ENCODE results near the gene AUNIP.

AUNIP gene

DNA sequence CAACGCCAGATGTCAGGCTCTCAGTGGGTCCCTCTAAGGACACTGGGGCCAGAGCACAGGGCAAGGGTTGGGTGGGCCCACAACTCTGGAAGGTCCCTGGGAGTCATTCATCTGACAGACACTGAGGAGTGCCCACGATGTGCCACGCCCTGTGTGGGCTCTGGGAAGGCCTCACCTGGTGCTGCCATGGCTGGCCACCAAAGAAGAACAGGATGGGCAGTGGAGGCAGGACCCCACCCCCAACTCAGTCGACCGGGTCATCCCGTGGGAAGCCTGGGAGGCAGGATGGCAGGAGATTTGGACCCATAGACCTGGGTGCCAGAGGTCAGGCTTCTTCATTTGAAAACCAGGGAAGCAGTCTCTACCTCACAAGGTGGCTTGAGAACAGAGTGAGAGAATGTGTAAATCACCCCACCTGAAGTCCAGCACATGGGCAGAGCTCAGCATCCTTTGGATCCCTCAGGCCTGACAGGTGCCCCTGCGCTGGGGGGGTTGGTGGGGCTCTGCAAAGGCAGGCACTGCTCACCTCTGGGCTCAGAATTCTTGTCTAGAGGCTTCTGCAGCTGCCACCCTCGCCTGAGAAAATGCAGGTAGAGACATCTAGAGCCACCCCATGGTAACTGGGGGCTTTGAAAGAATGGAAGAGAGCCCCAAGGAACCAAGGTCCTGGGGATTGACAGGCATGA lies 60.4 kb downstream of the AUNIP start:
- peaks cover 14% of the 10 kb centered on the region for H3K4me1 ChIP-seq (ENCODE audit: insufficient read depth, low read length)
- H3K9ac ChIP-seq (ENCODE audit: low read depth, low read length): no peak overlapping the region
- H3K4me3 ChIP-seq (ENCODE audit: low read length): no peak overlapping the region
- H3K36me3 ChIP-seq (ENCODE audit: insufficient read depth, low read length): no peaks in the 10 kb centered on the region
- H3K9me3 ChIP-seq (ENCODE audit: insufficient read depth, low read depth, low read length): no peaks in the 10 kb centered on the region
- WGBS: 88% methylated on average over 8 of the region's 8 CpGs
- no peak overlapping the region for H3K27ac ChIP-seq (ENCODE audit: low read depth, low read length)
- peaks cover 5% of the 10 kb centered on the region; the same call in 1 of the 2 replicates for H3K27me3 ChIP-seq (ENCODE audit: insufficient read depth, low read length)

DNA sequence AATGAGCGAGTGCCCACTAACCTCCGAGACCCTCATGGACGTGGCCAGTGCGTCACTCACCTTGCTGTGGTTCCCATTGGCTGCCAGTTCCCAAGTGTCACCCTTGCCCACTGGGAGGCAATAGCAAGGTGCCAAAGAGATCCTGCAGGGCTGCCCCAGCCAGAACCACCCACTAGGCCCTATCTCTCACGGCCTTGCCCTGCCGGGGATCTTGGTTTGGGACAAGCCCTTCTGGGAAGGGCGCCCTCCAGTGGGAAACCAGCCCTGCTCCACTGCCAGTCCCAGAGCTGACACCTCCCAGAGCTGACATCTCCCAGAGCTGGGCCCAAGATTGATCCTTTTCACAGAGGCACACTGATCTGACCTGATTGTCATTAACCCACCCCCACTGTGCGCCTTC lies 61.3 kb downstream of the AUNIP start:
- WGBS: 77% methylated on average over 8 of the region's 8 CpGs
- Histone ChIP-seq H3K4me1 (ENCODE audit: insufficient read depth, low read length) (peaks cover 14% of the 10 kb centered on the region), H3K36me3 (ENCODE audit: insufficient read depth, low read length) (no peaks in the 10 kb centered on the region), H3K9ac (ENCODE audit: low read depth, low read length) (no peak overlapping the region), H3K9me3 (ENCODE audit: insufficient read depth, low read depth, low read length) (no peaks in the 10 kb centered on the region), H3K27ac (ENCODE audit: low read depth, low read length) (no peak overlapping the region), H3K4me3 (ENCODE audit: low read length) (no peak overlapping the region), H3K27me3 (ENCODE audit: insufficient read depth, low read length) (peaks cover 5% of the 10 kb centered on the region; the same call in 1 of the 2 replicates)

DNA sequence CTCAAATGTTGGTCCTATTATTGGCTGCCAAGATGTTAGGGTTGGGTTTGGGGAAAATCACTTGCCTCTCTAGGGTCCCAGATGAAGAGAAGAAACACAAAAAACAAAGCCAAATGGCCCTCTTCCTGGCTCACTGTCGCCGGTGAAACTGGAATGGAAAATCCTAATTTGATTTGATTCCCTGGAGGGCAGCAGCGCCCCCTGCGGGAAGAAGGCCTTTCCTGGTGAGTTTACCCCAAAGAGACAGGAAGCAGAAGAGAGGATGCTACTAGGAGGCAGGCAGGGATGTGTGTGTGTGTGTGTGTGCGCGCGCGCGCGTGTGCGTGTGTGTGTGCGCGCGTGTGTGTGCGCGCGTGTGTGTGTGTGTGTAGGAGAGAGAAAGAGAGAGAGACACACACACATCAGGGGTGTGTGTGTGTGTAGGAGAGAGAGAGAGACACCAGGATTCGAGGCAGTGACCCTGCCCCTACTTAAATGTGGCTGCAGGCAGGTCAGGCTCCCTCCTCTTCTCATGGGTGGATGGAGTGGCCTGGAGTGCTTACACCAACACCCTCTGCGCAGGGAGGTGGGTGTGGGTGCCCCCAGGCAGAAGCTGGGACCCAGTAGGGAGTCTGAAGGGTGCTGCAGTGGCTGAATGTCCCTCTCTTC lies 62.3 kb downstream of the AUNIP start:
- Histone ChIP-seq H3K9ac (ENCODE audit: low read depth, low read length) (0 out of 2 replicates have a peak overlapping the region, but pooled peaks have one; percentile 3), H3K4me3 (ENCODE audit: low read length) (no peak overlapping the region), H3K4me1 (ENCODE audit: insufficient read depth, low read length) (peaks cover 14% of the 10 kb centered on the region), H3K36me3 (ENCODE audit: insufficient read depth, low read length) (no peaks in the 10 kb centered on the region), H3K9me3 (ENCODE audit: insufficient read depth, low read depth, low read length) (no peaks in the 10 kb centered on the region), H3K27ac (ENCODE audit: low read depth, low read length) (no peak overlapping the region), H3K27me3 (ENCODE audit: insufficient read depth, low read length) (peaks cover 5% of the 10 kb centered on the region; the same call in 1 of the 2 replicates)
- WGBS: 22% methylated on average over 19 of the region's 19 CpGs

DNA sequence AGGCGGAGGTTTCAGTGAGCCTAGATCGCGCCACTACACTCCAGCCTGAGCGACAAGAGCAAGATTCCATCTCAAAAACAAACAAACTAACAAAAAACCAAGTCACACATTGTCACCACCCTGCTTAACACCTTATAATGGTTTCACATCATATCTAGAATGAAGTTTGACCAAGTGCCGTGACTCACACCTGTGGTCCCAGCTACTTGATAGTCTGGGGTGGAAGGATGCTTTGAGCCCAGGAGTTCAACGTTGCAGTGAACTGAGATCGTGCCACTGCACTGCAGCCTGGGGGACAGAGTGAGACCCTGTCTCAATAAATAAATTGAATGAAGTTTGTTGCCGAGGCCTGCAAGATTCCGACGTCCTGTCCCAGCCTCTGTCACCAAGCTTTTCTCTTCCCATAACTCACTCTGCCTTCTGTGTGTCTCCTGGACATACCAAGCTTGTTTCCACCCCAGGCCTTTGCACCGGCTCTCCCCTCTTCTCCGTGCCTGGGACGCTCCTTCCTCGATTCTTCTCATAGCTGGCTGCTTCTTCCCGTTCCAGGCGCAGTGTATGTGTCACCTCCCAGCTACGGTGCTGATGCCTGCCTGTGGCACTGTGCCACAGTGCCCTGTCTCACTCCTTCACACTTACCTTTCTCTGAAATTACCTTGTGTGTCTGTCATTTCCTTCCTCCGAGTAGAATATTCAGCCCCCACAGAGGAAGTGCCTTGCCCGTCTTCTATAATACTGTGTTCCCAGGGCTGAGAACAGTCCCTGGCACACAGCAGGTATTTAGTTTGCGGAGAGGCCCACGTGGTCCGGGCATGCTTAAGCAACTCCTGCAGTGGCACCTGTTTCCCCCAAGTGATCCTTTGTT lies 63.1 kb downstream of the AUNIP start:
- no peak overlapping the region for H3K27ac ChIP-seq (ENCODE audit: low read depth, low read length)
- H3K36me3 ChIP-seq (ENCODE audit: insufficient read depth, low read length): no peaks in the 10 kb centered on the region
- peaks cover 14% of the 10 kb centered on the region for H3K4me1 ChIP-seq (ENCODE audit: insufficient read depth, low read length)
- H3K9ac ChIP-seq (ENCODE audit: low read depth, low read length): 0 out of 2 replicates have a peak overlapping the region, but pooled peaks have one; percentile 3
- H3K9me3 ChIP-seq (ENCODE audit: insufficient read depth, low read depth, low read length): no peaks in the 10 kb centered on the region
- 85% methylated on average over 22 of the region's 22 CpGs for WGBS
- no peak overlapping the region for H3K4me3 ChIP-seq (ENCODE audit: low read length)
- H3K27me3 ChIP-seq (ENCODE audit: insufficient read depth, low read length): peaks cover 5% of the 10 kb centered on the region; the same call in 1 of the 2 replicates

DNA sequence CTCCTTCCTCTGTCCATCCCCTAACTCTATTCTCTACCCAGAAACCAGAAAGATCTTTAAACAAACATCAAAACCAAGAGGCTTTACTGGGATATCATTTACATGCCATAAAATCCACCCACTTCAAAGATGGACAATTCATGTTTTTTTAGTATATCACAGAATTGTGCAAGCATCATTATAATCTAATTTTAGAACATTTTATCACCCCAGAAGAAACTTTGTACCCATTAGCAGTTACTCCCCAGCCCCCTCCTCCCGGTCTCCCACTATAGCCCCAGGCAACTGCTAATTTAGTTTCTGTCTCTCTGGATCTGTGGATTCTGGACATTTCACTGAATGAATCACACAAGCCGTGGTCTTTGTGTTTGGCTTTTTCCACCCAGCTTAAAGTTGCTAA lies 64.0 kb downstream of the AUNIP start:
- no peak overlapping the region for H3K4me3 ChIP-seq (ENCODE audit: low read length)
- no peak overlapping the region for H3K27ac ChIP-seq (ENCODE audit: low read depth, low read length)
- WGBS: 93% methylated on average over 2 of the region's 2 CpGs
- H3K9me3 ChIP-seq (ENCODE audit: insufficient read depth, low read depth, low read length): no peaks in the 10 kb centered on the region
- peaks cover 9% of the 10 kb centered on the region for H3K4me1 ChIP-seq (ENCODE audit: insufficient read depth, low read length)
- H3K36me3 ChIP-seq (ENCODE audit: insufficient read depth, low read length): no peaks in the 10 kb centered on the region
- peaks cover 5% of the 10 kb centered on the region; the same call in 1 of the 2 replicates for H3K27me3 ChIP-seq (ENCODE audit: insufficient read depth, low read length)
- H3K9ac ChIP-seq (ENCODE audit: low read depth, low read length): no peak overlapping the region

DNA sequence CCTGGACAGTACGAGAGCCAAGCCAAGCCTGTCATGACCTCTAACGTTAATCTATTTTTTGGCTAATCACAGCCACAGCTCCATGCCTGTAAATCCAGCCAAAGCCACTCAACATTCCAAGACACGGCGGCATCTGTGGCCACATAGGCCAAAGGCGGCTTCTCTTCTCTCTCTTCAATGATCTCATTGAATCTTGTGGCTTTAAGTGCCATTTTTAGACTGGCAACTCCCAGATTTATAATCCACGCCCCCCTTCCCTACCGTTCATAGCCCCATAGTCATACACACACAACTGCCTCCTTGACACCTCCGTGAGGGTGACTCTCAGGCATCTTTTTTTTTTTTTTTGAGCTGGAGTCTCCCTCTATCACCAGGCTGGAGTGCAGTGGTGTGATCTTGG lies 64.9 kb downstream of the AUNIP start:
- Histone ChIP-seq H3K9ac (ENCODE audit: low read depth, low read length) (no peak overlapping the region), H3K27me3 (ENCODE audit: insufficient read depth, low read length) (peaks cover 3% of the 10 kb centered on the region; the same call in 1 of the 2 replicates), H3K36me3 (ENCODE audit: insufficient read depth, low read length) (no peaks in the 10 kb centered on the region), H3K4me3 (ENCODE audit: low read length) (no peak overlapping the region), H3K27ac (ENCODE audit: low read depth, low read length) (no peak overlapping the region), H3K9me3 (ENCODE audit: insufficient read depth, low read depth, low read length) (no peaks in the 10 kb centered on the region), H3K4me1 (ENCODE audit: insufficient read depth, low read length) (peaks cover 4% of the 10 kb centered on the region)
- WGBS: 94% methylated on average over 8 of the region's 8 CpGs

DNA sequence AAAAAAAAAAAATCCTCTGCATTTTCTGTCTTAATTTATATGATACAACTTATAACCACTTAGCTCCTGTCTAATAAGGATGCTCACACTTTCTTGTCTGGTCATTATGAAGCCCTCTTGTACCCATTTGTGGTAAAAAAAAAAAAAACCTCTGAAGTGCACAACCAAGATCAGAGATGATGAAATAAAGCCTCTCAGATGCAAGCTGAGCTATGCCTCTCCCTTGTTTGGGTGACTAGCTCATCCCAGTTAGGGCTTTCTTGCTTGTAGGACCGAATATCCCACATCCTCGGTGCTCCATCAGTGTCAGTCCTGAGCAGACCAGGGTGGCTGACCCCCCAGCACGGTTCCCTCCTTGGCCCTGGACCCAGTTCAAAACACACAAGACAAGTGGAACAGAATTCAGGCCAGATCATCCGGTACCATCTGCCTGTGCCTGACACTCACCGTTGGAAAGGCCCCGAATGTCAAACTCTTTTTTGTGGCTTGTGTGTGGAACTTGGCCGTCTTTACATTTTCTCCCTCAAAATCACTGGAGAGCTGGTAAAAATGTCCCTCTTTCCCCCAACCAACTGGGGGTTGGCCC lies 65.6 kb downstream of the AUNIP start:
- Histone ChIP-seq H3K9me3 (ENCODE audit: insufficient read depth, low read depth, low read length) (no peaks in the 10 kb centered on the region), H3K27me3 (ENCODE audit: insufficient read depth, low read length) (no peaks in the 10 kb centered on the region), H3K9ac (ENCODE audit: low read depth, low read length) (no peak overlapping the region), H3K4me3 (ENCODE audit: low read length) (no peak overlapping the region), H3K4me1 (ENCODE audit: insufficient read depth, low read length) (peaks cover 4% of the 10 kb centered on the region), H3K36me3 (ENCODE audit: insufficient read depth, low read length) (no peaks in the 10 kb centered on the region), H3K27ac (ENCODE audit: low read depth, low read length) (no peak overlapping the region)
- 94% methylated on average over 7 of the region's 7 CpGs for WGBS

DNA sequence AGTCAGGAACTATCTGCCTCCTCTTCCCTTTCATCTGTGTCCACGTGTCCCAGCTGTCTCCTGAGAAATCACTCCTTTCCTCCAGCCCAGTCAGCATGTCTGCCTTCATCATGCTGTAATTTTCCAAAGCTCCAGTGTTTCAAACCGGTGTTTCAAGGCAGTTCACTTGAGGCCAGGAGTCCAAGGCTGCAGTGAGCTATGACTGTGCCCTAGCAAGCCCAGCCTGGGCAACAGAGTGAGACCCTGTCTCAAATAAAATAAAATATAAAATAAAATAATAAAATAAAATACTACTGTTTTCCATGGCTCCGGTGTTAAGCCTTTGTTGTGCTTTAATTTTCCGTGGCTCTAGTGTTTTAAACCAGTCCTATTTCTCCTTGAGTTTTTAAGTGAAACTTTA lies 67.1 kb downstream of the AUNIP start:
- 70% methylated on average over 2 of the region's 4 CpGs for WGBS
- no peaks in the 10 kb centered on the region for H3K9me3 ChIP-seq (ENCODE audit: insufficient read depth, low read depth, low read length)
- no peak overlapping the region for H3K9ac ChIP-seq (ENCODE audit: low read depth, low read length)
- no peaks in the 10 kb centered on the region for H3K36me3 ChIP-seq (ENCODE audit: insufficient read depth, low read length)
- no peak overlapping the region for H3K27ac ChIP-seq (ENCODE audit: low read depth, low read length)
- peaks cover 4% of the 10 kb centered on the region for H3K4me1 ChIP-seq (ENCODE audit: insufficient read depth, low read length)
- H3K4me3 ChIP-seq (ENCODE audit: low read length): no peak overlapping the region
- no peaks in the 10 kb centered on the region for H3K27me3 ChIP-seq (ENCODE audit: insufficient read depth, low read length)

DNA sequence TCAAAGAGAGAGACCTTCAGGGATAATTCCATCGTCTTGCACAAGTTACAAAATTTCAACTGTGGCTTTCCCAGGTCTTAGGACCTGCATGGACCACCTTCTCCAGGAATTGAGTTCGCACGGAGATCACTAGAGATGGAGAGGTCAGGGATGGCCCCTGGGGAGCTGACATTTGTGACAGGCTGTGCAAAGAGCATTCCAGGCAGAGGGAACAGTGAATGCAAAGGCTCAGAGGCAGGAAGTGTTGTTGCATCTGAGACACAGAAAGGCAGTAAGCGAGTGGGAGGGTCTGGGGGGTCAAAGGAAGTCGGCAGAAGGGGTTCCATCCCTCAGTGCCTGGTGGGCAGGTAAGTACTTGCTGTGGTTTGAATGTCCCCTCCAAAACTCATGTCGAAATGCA lies 68.8 kb downstream of the AUNIP start:
- no peaks in the 10 kb centered on the region; the same call in 1 of the 2 replicates for H3K4me1 ChIP-seq (ENCODE audit: insufficient read depth, low read length)
- WGBS: 90% methylated on average over 6 of the region's 6 CpGs
- H3K27me3 ChIP-seq (ENCODE audit: insufficient read depth, low read length): no peaks in the 10 kb centered on the region

DNA sequence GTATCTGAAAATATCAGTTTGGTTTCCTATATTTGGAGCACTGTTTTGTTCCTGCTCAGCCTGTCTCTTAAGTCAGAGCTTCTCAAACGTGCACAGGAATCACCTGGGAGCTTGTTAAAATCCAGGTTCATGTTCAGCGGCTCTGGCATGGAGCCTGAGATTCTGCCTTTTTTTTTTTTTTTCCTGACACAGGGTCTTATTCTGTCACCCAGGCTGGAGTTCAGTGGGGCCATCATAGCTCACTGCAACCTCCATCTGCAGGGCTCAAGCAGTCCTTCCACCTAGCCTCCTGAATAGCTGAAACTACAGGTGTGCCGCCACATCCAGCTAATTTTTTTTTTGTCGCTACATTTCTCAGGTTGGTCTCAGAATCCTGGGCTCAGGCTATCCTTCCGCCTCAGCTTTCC lies 71.5 kb downstream of the AUNIP start:
- Histone ChIP-seq H3K4me3 (ENCODE audit: low read length) (no peak overlapping the region), H3K27me3 (ENCODE audit: insufficient read depth, low read length) (no peaks in the 10 kb centered on the region), H3K27ac (ENCODE audit: low read depth, low read length) (no peak overlapping the region), H3K9ac (ENCODE audit: low read depth, low read length) (no peak overlapping the region), H3K9me3 (ENCODE audit: insufficient read depth, low read depth, low read length) (no peaks in the 10 kb centered on the region), H3K36me3 (ENCODE audit: insufficient read depth, low read length) (no peaks in the 10 kb centered on the region), H3K4me1 (ENCODE audit: insufficient read depth, low read length) (no peaks in the 10 kb centered on the region; the same call in 1 of the 2 replicates)
- WGBS: 91% methylated on average over 5 of the region's 5 CpGs

More for the DNA sequence above, 68.8 kb downstream of the AUNIP start:
- no peak overlapping the region for H3K9ac ChIP-seq (ENCODE audit: low read depth, low read length)
- H3K27ac ChIP-seq (ENCODE audit: low read depth, low read length): no peak overlapping the region
- no peaks in the 10 kb centered on the region for H3K36me3 ChIP-seq (ENCODE audit: insufficient read depth, low read length)
- no peak overlapping the region for H3K4me3 ChIP-seq (ENCODE audit: low read length)
- no peaks in the 10 kb centered on the region for H3K9me3 ChIP-seq (ENCODE audit: insufficient read depth, low read depth, low read length)

Data from HUES64 (cell line).